B cell (primary cell): ENCODE measurements around the gene REELD1. TPM values are rescaled to one million over a fixed set of nuclear protein-coding genes. Genes with fewer than 3 reads are reported as not detected.

Source experiments
- ATAC-seq: fragments of 200-7000 bp; cut with Tn5 transposase; one replicate; pipeline ENCODE4 v1.10.0; 2021; ENCODE audit warnings: low read depth, mild to moderate bottlenecking, moderate number of reproducible peaks, moderate library complexity
- CTCF ChIA-PET: fragments of 350-600 bp; sonication (Branson Sonifier 250); formaldehyde crosslinking; loops from one replicate; lab custom pipeline; 2021; ENCODE audit warnings: antibody characterized with exemption, inconsistent platforms; lab: Charles Lee
- POLR2A ChIA-PET: fragments of 350-600 bp; sonication (Branson Sonifier 250); formaldehyde crosslinking; loops from one replicate; lab custom pipeline; 2021; ENCODE audit warnings: antibody characterized with exemption; lab: Charles Lee
- DNase-seq: peaks from one replicate; pipeline ENCODE4 v3.0.0; 2013
- H2AFZ ChIP-seq: 2 replicates; pipeline ENCODE4 v1.6.1; 2012; ENCODE audit warnings: mild to moderate bottlenecking, low read depth, low read length; ENCODE audit not compliant: insufficient read depth, poor library complexity, severe bottlenecking
- H3K27ac ChIP-seq, 2 donors: 1 replicate in 1 of 2; 2 replicates in 1 of 2; pipeline ENCODE4 v1.5.1; 2012 to 2013; ENCODE audit warnings: low read length in 2 of 2, mild to moderate bottlenecking in 2 of 2, moderate library complexity in 1 of 2
- H3K27me3 ChIP-seq, 4 experiments: fragments of 200-600 bp in 1 of 4; sonication (generic) in 1 of 4; replicated peaks in 1 of 4; 1 replicate in 2 of 4; 2 replicates in 2 of 4; pipeline versions ENCODE4 v1.6.1 to v1.7.0; 2013 to 2016; ENCODE audit warnings: low read length in 3 of 4, mild to moderate bottlenecking in 2 of 4, mixed read lengths in 1 of 4, moderate library complexity in 1 of 4; ENCODE audit not compliant: insufficient read depth in 4 of 4, control insufficient read depth in 3 of 4; ENCODE audit errors: control extremely low read depth in 1 of 4
- H3K36me3 ChIP-seq, 2 experiments: replicated peaks in 1 of 2; 1 replicate in 1 of 2; 2 replicates in 1 of 2; pipeline versions ENCODE4 v1.6.1 to v1.7.1; 2013; ENCODE audit warnings: low read length in 1 of 2; ENCODE audit not compliant: insufficient read depth in 2 of 2, control insufficient read depth in 1 of 2; ENCODE audit errors: control extremely low read depth in 1 of 2, extremely low read depth in 1 of 2
- H3K4me1 ChIP-seq, 2 donors: fragments of 200-600 bp in 1 of 2; sonication (generic) in 1 of 2; 1 replicate in 1 of 2; 2 replicates in 1 of 2; pipeline versions ENCODE4 v1.5.1 to v1.6.1; 2013 to 2017; ENCODE audit warnings: low read length in 2 of 2; ENCODE audit not compliant: control insufficient read depth in 2 of 2, insufficient read depth in 2 of 2
- H3K4me2 ChIP-seq: replicated peaks from 2 replicates; pipeline ENCODE3; 2012; ENCODE audit warnings: mild to moderate bottlenecking, low read depth, low read length; ENCODE audit not compliant: poor library complexity, severe bottlenecking
- H3K4me3 ChIP-seq, 5 experiments: fragments of 200-600 bp in 1 of 5; sonication (generic) in 1 of 5; 1 replicate in 3 of 5; 2 replicates in 2 of 5; pipeline versions ENCODE4 v1.5.1 to v1.7.0; 2011 to 2016; ENCODE audit warnings: low read length in 4 of 5, mild to moderate bottlenecking in 4 of 5, low read depth in 2 of 5, control low read depth in 1 of 5, moderate library complexity in 1 of 5; ENCODE audit not compliant: insufficient read depth in 1 of 5; ENCODE audit errors: control extremely low read depth in 1 of 5, extremely low read depth in 1 of 5
- H3K79me2 ChIP-seq: fragments of 200-600 bp; sonication (generic); one replicate; pipeline ENCODE4 v1.6.0; 2016; ENCODE audit warnings: low read length; ENCODE audit not compliant: control insufficient read depth, insufficient read depth
- H3K9ac ChIP-seq: fragments of 200-600 bp; sonication (generic); 2 replicates; pipeline ENCODE4 v1.6.1; 2017; ENCODE audit warnings: mild to moderate bottlenecking, low read length, moderate library complexity
- H3K9me3 ChIP-seq, 3 donors: one replicate each; pipeline versions ENCODE4 v1.6.1 to v1.7.1; 2013; ENCODE audit warnings: low read length in 2 of 3; ENCODE audit not compliant: control insufficient read depth in 2 of 3, insufficient read depth in 1 of 3; ENCODE audit errors: control extremely low read depth in 1 of 3
- H4K20me1 ChIP-seq: 2 replicates; pipeline ENCODE4 v1.6.0; 2012; ENCODE audit warnings: mild to moderate bottlenecking, low read length; ENCODE audit not compliant: insufficient read depth, control insufficient read depth, poor library complexity, severe bottlenecking
- H3K27ac Mint-ChIP-seq: one replicate; pipeline ENCODE4 v1.8.0; 2021; ENCODE audit warnings: mixed read lengths
- H3K27me3 Mint-ChIP-seq: one replicate; pipeline ENCODE4 v1.8.0; 2021; ENCODE audit warnings: mixed read lengths
- H3K4me1 Mint-ChIP-seq: one replicate; pipeline ENCODE4 v1.8.0; 2021; ENCODE audit warnings: mixed read lengths
- H3K4me3 Mint-ChIP-seq: one replicate; pipeline ENCODE4 v1.8.0; 2021; ENCODE audit warnings: mixed read lengths
- H3K9me3 Mint-ChIP-seq: one replicate; pipeline ENCODE4 v1.8.0; 2022; ENCODE audit warnings: mixed read lengths; ENCODE audit not compliant: insufficient read depth
- CTCF ChIP-seq: fragments of 200-600 bp; IDR thresholded peaks from one replicate; pipeline ENCODE4 v1.8.0; 2022; ENCODE audit warnings: antibody characterized with exemption, mild to moderate bottlenecking
- EZH2 ChIP-seq: IDR thresholded peaks from 2 replicates; pipeline ENCODE4 v1.6.1; 2012; ENCODE audit warnings: borderline replicate concordance, low read depth, mild to moderate bottlenecking, moderate library complexity, low read length; ENCODE audit not compliant: insufficient read depth, poor library complexity, severe bottlenecking
- WGBS: methylation state at CpG from one replicate; pipeline ENCODE4 v1.1.5; 2013; ENCODE audit warnings: missing lambda C conversion rate; ENCODE audit not compliant: insufficient coverage; 5-methylcytosine and 5-hydroxymethylcytosine counted together
- intact Hi-C: fragments of 100-400 bp; cut with micrococcal nuclease; formaldehyde crosslinking; loops from one replicate; pipeline ENCODE4 v1.10.0; 2022
- polyA plus RNA-seq: library from polyadenylated mRNA; depleted of rRNA; stranded (reverse); fragments of >200 nt; gene quantifications from 2 replicates; pipeline ENCODE4 v1.2.3, GENCODE V29; 2012
- total RNA-seq, 2 donors: library from RNA; stranded (reverse); fragments of 120-200 nt in 1 of 2; gene quantifications; 1 replicate in 1 of 2; 2 replicates in 1 of 2; pipeline versions ENCODE4 v1.2.3 to v1.2.4, GENCODE V29; 2013 to 2022

The REELD1 gene
- total and polyA plus RNA-seq, 2 donors (not counting 1 experiment from before 2014, with no cell fraction given) = 2.6 to 7.8 TPM

GRCh38 chr4:146165840-146166239 lies 48.5 kb upstream of the REELD1 start:
- Histone ChIP-seq H4K20me1 (no peaks in the 10 kb centered on the region), H3K27ac (no peak overlapping the region), H3K36me3 (no peaks in the 10 kb centered on the region), H3K27me3 (no peaks in the 10 kb centered on the region), H3K4me2 (no peak overlapping the region), H3K9me3 (peaks cover 0 to 10% (median 0%) of the 10 kb centered on the region in 3 donors), H3K79me2 (no peaks in the 10 kb centered on the region), H3K4me3 (no peak overlapping the region), H2AFZ (no peak overlapping the region), H3K9ac (no peak overlapping the region), H3K4me1 (no peaks in the 10 kb centered on the region)
- H3K4me1 Mint-ChIP-seq = no peaks in the 10 kb centered on the region
- H3K4me3 Mint-ChIP-seq = no peak overlapping the region
- POLR2A ChIA-PET = no interaction called here
- ATAC-seq (no peak), DNase-seq (no peak)
- TF ChIP-seq CTCF = no peak
- no peak for TF ChIP-seq EZH2
- CTCF ChIA-PET = no interaction called here
- no peak overlapping the region for H3K27ac Mint-ChIP-seq
- intact Hi-C loops = no loop called here
- H3K9me3 Mint-ChIP-seq = peaks cover 5% of the 10 kb centered on the region
- no peaks in the 10 kb centered on the region for H3K27me3 Mint-ChIP-seq

GRCh38 chr4:146170149-146170548 lies 44.2 kb upstream of the REELD1 start:
- no peak overlapping the region for H3K4me3 Mint-ChIP-seq
- H3K4me1 Mint-ChIP-seq = peaks cover 2% of the 10 kb centered on the region
- no peaks in the 10 kb centered on the region for H3K27me3 Mint-ChIP-seq
- Histone ChIP-seq H3K27ac (no peak overlapping the region), H3K27me3 (no peaks in the 10 kb centered on the region), H3K9me3 (no peaks in the 10 kb centered on the region), H4K20me1 (no peaks in the 10 kb centered on the region), H3K9ac (no peak overlapping the region), H3K4me3 (no peak overlapping the region), H3K36me3 (no peaks in the 10 kb centered on the region), H3K79me2 (peaks cover 5% of the 10 kb centered on the region), H2AFZ (no peak overlapping the region), H3K4me1 (peaks cover 0 to 2% of the 10 kb centered on the region in 2 donors), H3K4me2 (no peak overlapping the region)
- no peaks in the 10 kb centered on the region for H3K9me3 Mint-ChIP-seq
- no peak for ATAC-seq
- POLR2A ChIA-PET = no interaction called here
- no peak for DNase-seq
- H3K27ac Mint-ChIP-seq = no peak overlapping the region
- 100% methylated on average over 1 of the region's 3 CpGs for WGBS
- TF ChIP-seq CTCF = no peak
- TF ChIP-seq EZH2 = no peak
- CTCF ChIA-PET = no interaction called here
- intact Hi-C loops = loop anchor here (10.0 kb wide), 2 partner anchors 355 to 985 kb away; partner anchors contain the start of genes OTUD4 and SLC10A7
